Prostate gland (tissue), 2 donors: ENCODE results near the gene CRISPLD2.

Experiments
- CTCF ChIP-seq, 4 experiments: fragments of 200-600 bp in 2 of 4; fragments of 450-650 bp in 2 of 4; sonication (generic) in 2 of 4; IDR thresholded peaks; 1 replicate in 3 of 4; 2 replicates in 1 of 4; pipeline ENCODE4 v1.5.1; 2016 to 2019; ENCODE audit warnings: antibody characterized with exemption in 4 of 4, mild to moderate bottlenecking in 2 of 4, moderate library complexity in 2 of 4
- POLR2A ChIP-seq: fragments of 450-650 bp; IDR thresholded peaks from one replicate; pipeline ENCODE4 v1.6.1; 2016; ENCODE audit warnings: antibody characterized with exemption, mild to moderate bottlenecking

GRCh38 chr16:84953190-84953746, 133.5 kb downstream of the CRISPLD2 start:
- TF ChIP-seq POLR2A (no peak), CTCF (IDR thresholded peaks at IDR 0.05) (no peak)
